HG03139 (cell line): ENCODE results near the gene VPS54.

Experiments
- ATAC-seq: cut with Tn5 transposase; IDR thresholded peaks from one replicate; pipeline ENCODE4 v1.9.1; 2021; ENCODE audit not compliant: unreplicated experiment

Gene VPS54

GRCh38 chr2:63926815-63927214 is 92.4 kb downstream of the VPS54 start:
- ATAC-seq, result no peak

GRCh38 chr2:63914311-63914710 is 104.9 kb downstream of the VPS54 start:
- no peak for ATAC-seq

GRCh38 chr2:63903003-63903402 is 116.2 kb downstream of the VPS54 start:
- ATAC-seq, result peak; percentile 52

- ATAC-seq, result no peak
These were observed 117.1 kb downstream of the VPS54 start for GRCh38 chr2:63902149-63902548.

DNA sequence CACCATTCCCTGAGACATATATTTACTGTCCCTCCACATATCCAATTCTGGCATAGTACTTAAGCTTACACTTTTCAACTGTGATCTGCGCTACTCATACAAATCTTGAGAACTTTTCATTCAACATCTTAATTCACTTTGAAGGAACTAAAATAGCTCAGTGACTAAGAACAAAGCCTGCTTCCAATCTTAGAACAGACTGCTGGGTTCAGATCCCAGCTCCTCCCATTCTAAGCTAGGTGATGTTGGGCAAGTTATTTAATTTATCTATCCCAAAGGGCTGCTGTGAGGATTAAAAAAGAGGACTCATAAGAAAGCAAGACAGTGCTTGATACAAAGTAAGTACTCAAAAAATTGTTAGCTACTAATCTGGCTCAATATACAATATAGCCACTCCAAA is 119.6 kb downstream of the VPS54 start:
- ATAC-seq, result no peak

GRCh38 chr2:63898839-63899238 is 120.4 kb downstream of the VPS54 start:
- no peak for ATAC-seq

- ATAC-seq, result no peak
These were observed 125.1 kb downstream of the VPS54 start for GRCh38 chr2:63894167-63894566.

GRCh38 chr2:63893163-63893562 is 126.1 kb downstream of the VPS54 start:
- ATAC-seq, result no peak

- ATAC-seq, result no peak
These were observed 127.7 kb downstream of the VPS54 start for GRCh38 chr2:63891488-63892030.

DNA sequence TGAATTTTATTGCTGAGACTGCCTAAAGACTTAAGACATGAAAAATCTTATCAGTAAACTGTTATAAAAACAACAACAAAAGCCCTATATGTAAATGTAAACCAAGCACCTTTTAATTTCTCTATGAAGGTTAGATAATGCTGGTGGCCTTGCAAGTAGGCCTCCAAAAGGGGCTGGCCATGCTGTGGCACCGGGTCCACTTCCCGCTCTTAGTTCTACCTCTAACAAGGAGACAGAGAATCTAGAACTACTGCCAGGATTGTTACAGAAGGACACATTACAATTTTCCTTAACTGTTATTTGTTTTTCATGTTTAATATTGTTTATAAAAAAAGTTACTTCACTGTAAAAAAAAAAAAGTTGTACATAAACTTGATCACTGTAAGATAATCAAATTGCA is 128.6 kb downstream of the VPS54 start:
- no peak for ATAC-seq

- peak; percentile 88 for ATAC-seq
These were observed 130.5 kb downstream of the VPS54 start for GRCh38 chr2:63888490-63889402.

- ATAC-seq, result no peak
These were observed 131.2 kb downstream of the VPS54 start for GRCh38 chr2:63888053-63888452.

DNA sequence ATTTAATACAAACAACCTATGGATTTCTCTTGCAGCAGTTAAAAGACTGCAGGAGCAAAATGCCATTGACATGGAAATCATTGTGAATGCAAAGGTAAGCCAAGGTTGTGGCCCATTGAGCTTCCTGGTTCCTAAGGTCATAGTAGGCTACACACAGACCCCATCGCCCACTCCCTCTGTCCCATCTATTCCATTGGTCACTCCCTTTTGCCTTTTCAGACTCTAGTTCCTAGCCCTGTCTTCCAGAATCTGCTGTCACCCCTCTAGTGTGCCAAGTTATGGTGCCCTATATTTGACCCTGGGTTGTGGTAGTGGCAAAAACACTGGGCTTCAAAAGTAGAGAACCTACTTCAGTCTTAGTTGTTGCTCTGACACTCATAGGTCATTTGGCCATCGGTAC is 132.8 kb downstream of the VPS54 start:
- ATAC-seq, result no peak

DNA sequence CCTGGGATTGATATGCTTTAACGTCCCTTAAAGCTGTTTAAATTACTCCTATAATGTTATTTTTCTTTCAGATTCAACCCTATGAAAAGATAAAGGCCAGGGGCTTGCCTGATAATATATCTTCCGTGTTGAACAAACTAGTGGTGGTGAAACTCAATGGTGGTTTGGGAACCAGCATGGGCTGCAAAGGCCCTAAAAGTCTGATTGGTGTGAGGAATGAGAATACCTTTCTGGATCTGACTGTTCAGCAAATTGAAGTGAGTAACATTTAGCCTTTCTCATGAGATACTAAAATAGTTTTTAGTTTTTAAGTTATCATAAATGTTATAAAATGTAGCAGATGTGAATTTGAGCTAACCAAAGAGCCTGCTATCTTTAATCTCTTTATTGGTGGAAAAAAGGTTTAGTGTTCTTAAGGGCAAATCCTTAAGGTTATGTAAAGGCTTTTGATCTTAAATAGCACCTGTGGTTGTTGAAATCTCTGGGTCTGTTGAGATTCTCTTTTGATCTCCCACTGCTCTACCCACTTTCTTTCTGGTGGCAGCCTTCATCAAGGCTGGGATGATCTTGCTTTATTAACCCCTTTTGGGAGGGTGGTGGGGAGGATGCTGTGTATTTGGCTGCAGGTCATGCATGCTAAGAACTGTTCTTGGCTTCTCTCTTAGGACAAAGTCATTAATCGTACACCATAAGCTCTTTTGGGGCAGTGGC is 136.7 kb downstream of the VPS54 start:
- no peak for ATAC-seq

GRCh38 chr2:63881205-63881604 is 138.0 kb downstream of the VPS54 start:
- no peak for ATAC-seq

DNA sequence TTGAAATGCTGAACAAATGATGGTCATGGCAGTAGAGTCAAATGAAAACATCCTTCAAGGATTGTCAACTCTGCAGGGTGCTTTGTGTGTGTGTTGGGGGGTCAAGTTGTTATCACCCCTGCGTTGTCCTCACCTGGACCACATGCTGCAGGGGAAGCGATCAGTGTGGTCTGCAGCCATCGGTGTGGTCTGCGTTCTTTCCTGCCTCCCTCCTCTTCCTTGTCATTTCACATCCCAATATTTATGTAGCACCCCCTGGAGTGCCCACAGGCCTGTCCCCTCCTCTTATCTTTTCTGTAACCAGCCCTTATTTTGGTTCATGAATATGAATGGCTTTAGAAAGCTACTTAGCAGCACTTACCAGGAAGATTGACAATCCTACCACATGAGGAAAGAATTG is 138.6 kb downstream of the VPS54 start:
- no peak for ATAC-seq

DNA sequence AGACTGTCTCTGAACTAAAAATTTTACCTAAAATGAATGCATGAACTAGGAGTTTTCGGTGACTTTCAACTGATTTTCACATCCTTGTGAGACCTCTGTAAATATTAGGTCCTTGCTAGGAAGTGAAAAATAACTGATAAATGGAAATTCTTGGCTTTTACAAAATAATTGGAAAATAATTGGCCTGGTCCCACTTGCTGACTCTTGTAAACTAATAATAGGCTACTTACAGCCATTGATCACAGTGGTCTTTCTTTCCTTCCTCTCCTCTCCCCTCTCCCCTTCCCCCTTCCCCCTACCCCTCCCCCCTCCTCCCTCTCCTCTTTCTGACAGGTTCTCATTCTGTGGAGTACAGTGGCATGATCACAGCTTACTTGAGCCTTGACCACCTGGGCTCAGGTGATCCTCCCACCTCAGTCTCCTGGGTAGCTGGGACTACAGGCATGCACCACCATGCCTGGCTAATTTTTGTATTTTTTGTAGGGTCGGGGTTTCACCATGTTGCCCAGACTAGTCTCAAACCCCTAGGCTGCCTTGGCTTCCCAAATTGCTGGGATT is 139.3 kb downstream of the VPS54 start:
- ATAC-seq, result no peak

DNA sequence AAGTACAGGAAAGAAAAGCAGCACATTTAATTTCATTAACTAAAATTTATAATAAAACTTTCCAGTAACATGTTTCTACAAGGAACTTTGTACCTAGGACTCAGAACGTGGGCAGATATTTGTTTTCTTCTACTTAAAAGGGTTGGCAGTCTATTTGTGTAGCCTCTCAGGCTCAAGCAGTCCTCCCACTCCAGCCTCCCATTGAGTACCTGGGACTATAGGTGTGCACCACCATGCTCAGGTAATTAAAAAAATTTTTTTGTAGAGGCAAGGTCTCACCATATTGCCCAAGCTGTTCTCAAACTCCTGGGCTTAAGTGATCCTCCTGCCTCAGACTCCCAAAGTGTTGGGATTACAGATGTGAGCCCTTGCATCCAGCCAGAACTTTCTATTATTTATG is 140.7 kb downstream of the VPS54 start:
- ATAC-seq, result no peak

DNA sequence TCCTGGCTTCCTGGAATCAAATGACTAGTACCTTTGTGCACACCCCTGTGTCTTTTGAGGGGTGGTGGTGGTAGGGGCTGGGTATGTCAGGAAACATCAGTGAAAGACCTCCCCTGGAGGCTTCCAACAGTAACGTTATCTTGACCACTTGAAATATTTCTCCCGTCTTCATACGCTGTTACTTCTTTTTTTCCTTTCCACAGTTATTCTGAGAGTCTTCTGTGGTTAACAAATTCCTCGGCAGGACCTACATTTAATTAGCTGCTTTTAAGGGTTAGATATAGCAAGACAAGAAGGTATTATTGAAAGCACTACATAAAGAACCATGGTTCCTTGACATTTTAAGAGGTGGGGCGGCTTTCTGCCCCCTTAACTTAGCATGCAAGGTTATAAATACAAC is 142.9 kb downstream of the VPS54 start:
- no peak for ATAC-seq

- no peak for ATAC-seq
These were observed 143.5 kb downstream of the VPS54 start for GRCh38 chr2:63875559-63876245.

DNA sequence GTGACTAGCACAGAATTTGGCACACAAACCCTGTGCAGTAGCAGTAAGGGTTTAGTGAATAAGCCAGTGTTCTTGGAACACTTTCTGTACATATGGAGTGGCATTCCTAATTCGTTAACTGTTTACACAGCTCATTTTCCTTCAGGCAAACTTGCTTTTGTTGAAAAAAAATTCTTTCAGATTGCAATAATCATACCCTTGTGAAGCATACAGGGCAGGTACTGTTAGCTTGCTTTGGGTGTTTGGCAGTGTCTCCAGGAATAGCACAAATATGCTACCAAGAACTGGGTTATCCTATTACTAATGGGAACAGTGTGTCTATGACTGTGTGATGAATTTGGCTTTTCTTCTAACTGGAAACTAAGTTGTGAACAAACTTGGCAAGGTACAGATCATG is 144.1 kb downstream of the VPS54 start:
- ATAC-seq, result no peak
